Testis (tissue), 2 donors: Measurements from ENCODE around the gene URM1.
"Not testable (repeated sequence)": the region's sequence is repeated elsewhere in the genome, so short reads cannot be mapped to it uniquely, and the experiment has no call there.

Source experiments
- CTCF ChIP-seq, 3 experiments: fragments of 450-650 bp in 2 of 3; fragments of 200-600 bp in 1 of 3; sonication (generic) in 1 of 3; IDR thresholded peaks; one replicate each; pipeline ENCODE4 v1.5.1; 2016 to 2019; ENCODE audit warnings: antibody characterized with exemption in 3 of 3, mild to moderate bottlenecking in 2 of 3, moderate library complexity in 1 of 3
- POLR2A ChIP-seq: fragments of 450-650 bp; IDR thresholded peaks from one replicate; pipeline ENCODE4 v1.6.1; 2017; ENCODE audit warnings: antibody characterized with exemption, mild to moderate bottlenecking, moderate library complexity

GRCh38 chr9:128423356-128423755 is 52.2 kb downstream of the URM1 start:
- not testable (repeated sequence) for TF ChIP-seq CTCF (IDR thresholded peaks at IDR 0.05); POLR2A
